ENCODE results near the gene CLCF1.

The CLCF1 gene

DNA sequence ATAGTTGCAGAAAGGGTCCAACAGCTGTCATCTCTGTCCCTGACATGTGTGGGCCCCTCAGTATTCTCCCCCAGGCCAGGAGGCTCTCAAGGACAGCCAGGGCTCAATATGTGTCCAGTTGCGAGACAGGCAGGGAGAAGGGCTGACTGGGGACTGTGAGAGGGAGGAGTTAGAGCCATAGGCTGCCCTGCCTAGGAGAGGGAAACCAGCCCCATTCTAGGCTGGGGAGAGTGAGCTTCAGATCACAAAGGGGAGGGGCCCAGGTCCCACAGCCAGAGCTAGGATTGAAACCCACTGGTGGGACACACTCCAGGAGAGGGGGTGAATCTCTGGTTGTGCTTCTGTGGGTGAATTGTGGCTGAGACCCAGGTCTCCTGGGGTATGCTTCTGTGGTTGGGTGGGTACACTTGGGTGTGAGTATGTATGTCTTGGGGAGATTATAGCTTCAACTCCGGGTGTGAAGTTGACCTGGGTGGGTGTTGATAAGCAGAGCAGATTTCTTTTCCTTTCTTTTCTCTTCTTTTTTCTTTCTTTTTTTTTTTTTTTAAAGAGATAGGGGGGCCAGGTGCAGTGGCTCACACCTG lies 40.0 kb upstream of the CLCF1 start:
- in situ Hi-C loops (cut with HindIII; ENCODE audit: low pct_unique_long_range_greater_than_20kb, low sequenced_read_pairs), result no loop called here
- DNase-seq (ENCODE audit: low read depth in 1 of 2, low spot score in 1 of 2), result no peak
- TF ChIP-seq JUND (IDR thresholded peaks at IDR 0.05; ENCODE audit: low read depth), result no peak

DNA sequence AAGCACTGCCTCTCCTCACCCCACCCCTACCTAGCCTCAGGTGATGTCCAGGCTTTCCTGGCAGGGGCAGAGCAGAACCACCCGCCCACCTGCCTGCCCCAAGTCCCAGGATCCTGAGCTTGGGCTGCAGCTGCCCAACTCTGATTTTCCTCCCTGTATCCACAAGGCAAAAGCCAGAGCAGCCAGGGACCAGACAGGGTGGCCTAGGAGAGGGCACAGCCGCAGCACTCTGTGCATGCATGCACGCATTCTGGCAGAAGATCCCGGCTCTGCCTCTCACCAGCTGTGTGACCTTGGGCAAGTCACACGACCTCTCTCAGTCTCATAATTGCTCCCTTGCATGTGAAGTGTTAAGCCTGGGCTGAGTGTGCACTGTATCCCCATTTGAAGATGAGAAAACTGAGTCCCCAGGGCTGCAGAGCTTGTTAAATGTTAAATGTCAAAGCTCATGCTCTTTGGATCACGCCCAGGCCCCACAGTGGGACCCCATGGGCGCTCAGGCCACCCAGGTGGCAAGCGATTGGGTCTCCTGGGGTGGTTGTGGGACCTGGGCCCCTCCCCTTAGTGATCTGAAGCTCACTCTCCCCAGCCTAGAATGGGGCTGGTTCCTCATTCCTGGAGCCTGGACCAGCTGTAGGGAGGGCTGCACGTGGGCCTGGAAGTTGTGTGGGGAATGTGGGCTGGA lies 39.2 kb upstream of the CLCF1 start:
- TF ChIP-seq JUND (IDR thresholded peaks at IDR 0.05; ENCODE audit: low read depth), result no peak
- in situ Hi-C loops (cut with HindIII; ENCODE audit: low pct_unique_long_range_greater_than_20kb, low sequenced_read_pairs), result no loop called here

DNA sequence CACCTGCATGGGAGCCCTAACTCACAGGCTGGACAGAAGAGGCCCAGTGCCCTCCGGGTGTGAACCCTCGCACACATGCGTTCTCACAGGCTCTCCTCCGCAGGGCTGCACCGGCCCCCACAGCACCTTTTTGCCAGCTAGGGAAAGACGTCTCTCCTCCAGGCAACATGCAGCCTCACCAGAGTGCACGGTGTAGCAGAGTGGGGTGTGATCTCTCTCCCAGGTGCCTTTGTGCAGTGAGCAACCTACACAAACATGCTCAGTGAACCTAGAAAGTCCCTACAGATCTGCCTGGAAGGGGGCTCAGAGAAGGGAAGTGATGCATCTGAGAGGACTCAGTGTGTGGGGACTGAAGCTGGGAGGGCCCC lies 38.4 kb upstream of the CLCF1 start:
- DNase-seq (ENCODE audit: low read depth in 1 of 2, low spot score in 1 of 2), result no peak
- in situ Hi-C loops (cut with HindIII; ENCODE audit: low pct_unique_long_range_greater_than_20kb, low sequenced_read_pairs), result no loop called here

More for the DNA sequence above, 39.2 kb upstream of the CLCF1 start:
- DNase-seq (ENCODE audit: low read depth in 1 of 2, low spot score in 1 of 2), result no peak

DNA sequence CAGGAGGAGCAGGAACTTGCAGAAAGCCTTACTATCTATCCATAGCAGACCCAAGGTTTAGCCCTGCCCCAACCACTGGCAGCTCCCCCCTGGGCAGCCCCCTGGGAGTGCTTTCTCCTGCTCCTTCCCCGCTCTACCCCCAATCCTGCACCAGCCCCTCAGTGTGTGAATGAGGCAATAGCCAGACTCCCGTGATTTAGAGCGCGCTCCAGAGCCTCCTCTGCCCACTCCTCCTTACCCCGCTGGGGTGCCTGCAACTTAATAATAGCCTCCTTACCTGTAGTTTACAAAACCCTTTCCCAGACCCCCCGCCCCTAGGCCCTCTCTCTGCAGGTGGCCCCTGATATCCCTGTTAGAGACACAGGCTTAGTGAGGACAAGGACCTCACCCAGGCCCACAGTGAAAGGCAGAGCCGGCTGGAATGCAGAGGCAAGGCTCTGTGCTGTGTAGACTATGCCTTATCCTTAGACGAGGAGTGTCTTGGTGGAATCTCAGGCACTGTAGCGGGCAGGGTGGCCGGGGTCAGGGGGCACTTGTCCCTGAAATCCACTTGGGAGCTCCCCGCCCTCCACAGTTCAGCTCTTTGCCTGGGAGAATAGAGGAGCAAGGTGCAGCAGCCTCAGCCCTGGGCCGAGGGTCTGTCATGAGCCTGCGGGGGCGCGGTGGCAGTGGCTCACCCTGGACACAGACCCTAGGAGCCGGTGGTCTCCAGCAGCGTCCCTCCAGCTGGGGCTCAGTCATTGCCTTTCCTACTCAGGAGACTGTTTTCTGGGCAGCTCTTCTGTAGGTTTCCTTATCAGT lies 37.8 kb upstream of the CLCF1 start:
- in situ Hi-C loops (cut with HindIII; ENCODE audit: low pct_unique_long_range_greater_than_20kb, low sequenced_read_pairs), result no loop called here
- TF ChIP-seq JUND (IDR thresholded peaks at IDR 0.05; ENCODE audit: low read depth), result no peak
- no peak for DNase-seq (ENCODE audit: low read depth in 1 of 2, low spot score in 1 of 2)

More for the DNA sequence above, 38.4 kb upstream of the CLCF1 start:
- TF ChIP-seq JUND (IDR thresholded peaks at IDR 0.05; ENCODE audit: low read depth), result no peak

DNA sequence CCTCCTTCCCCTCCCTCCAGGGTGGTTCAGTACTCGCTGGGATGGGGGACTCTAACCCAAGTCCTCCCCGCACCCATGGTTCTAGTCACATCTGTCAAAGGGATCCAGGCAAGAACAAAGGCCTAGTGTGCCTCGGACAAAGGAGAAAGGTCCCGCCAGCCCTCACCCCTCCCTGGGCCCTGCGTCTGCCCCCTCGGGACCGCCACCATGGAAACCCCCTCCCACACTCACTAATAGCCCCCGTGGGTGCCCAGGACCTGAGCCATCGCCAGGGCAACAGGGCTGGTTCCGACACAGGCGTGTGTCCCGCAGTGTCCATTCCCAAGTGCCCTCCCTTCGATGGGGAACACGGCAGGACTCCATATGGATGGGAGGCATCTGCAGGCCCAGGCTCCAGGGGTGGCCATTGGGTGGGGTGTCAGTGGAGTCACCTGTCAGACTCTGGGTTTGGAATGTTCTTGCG lies 37.0 kb upstream of the CLCF1 start:
- TF ChIP-seq JUND (IDR thresholded peaks at IDR 0.05; ENCODE audit: low read depth), result no peak
- no peak for DNase-seq (ENCODE audit: low read depth in 1 of 2, low spot score in 1 of 2)
- in situ Hi-C loops (cut with HindIII; ENCODE audit: low pct_unique_long_range_greater_than_20kb, low sequenced_read_pairs), result no loop called here

DNA sequence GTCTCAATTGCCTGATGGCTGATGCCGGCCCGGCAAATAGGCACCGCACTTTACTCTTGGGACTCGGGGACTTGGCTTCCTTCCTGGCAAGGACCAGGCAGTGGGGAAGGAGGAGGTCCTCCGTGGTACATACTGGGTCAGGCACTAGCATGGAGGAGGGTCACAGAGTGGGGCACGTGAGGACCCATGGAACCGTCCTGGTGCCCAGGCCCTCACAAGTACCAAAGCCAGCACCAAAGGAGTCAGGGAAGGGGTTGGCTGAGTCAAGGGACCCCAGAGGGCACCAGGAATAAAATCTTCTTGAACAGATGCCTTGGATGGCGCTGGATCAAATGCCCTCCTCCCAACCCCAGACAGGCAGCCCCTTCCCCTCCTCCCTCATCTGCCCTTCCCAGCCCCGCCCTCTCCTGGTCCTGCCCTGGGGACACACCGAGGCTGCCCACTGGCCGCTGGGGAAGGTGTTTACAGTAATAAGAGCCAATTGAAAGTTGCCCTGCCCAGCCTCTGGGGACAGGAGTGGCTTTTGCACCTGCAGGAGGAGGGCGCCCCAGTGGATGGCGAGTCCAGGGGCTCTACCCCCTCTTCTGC lies 36.5 kb upstream of the CLCF1 start:
- DNase-seq (ENCODE audit: low read depth in 1 of 2, low spot score in 1 of 2), result peak in 1 of 2 experiments; percentile 78
- in situ Hi-C loops (cut with HindIII; ENCODE audit: low pct_unique_long_range_greater_than_20kb, low sequenced_read_pairs), result no loop called here
- no peak for TF ChIP-seq JUND (IDR thresholded peaks at IDR 0.05; ENCODE audit: low read depth)

DNA sequence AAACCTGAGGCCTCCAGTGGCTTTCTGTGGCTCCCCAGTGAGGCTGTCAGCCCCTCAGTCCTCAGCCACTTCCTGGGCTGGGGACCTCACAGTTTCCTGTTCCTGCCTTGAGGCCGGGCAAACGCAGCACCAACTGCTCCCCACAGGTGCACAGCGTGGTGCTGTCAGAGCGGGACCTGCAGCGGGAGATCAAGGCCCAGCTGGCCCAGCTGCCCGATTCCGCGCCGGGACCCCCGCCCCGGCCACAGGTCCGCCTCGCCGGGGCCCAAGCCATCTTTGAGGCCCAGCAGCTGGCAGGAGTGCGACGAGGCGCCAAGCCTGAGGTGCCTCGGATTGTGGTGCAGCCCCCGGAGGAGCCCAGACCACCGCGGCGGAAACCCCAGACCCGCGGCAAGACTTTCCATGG lies 35.9 kb upstream of the CLCF1 start:
- in situ Hi-C loops (cut with HindIII; ENCODE audit: low pct_unique_long_range_greater_than_20kb, low sequenced_read_pairs), result no loop called here
- no peak for DNase-seq (ENCODE audit: low read depth in 1 of 2, low spot score in 1 of 2)
- no peak for TF ChIP-seq JUND (IDR thresholded peaks at IDR 0.05; ENCODE audit: low read depth)

DNA sequence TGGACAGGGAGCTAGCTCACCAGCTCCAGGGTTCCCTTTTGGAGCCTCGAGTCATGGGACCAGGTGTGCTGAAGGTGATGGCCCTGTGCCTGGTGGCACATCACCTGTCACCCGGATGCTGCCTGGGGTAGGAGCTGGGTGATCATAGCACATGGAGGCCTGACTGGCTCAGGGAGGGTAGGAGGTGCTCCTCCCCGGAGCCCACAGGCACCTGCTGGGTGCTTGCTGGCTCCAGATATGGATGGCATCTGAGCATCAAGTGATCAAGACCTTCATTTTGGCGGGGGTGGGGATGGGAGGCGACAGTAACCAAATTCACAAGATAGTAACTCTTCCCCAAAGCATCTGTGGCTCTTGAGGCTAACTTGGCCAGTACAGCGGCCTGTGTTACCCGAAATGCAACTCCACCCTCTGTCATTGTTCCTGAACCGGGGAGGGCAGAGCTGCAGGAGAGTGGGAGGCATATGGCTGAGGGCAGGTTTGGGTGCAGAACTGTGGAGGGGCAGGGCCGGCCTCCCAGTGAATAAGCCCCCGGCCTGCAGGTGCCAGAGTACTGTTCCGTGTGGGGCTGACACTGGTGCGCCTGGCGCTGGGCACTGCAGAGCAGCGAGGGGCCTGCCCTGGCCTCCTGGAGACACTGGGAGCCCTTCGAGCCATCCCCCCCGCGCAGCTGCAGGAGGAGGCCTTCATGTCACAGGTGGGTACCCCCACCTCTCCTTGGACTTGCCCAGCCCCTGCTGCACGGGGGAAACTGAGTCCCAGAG lies 35.2 kb upstream of the CLCF1 start:
- DNase-seq (ENCODE audit: low read depth in 1 of 2, low spot score in 1 of 2), result no peak
- in situ Hi-C loops (cut with HindIII; ENCODE audit: low pct_unique_long_range_greater_than_20kb, low sequenced_read_pairs), result no loop called here
- TF ChIP-seq JUND (IDR thresholded peaks at IDR 0.05; ENCODE audit: low read depth), result no peak

DNA sequence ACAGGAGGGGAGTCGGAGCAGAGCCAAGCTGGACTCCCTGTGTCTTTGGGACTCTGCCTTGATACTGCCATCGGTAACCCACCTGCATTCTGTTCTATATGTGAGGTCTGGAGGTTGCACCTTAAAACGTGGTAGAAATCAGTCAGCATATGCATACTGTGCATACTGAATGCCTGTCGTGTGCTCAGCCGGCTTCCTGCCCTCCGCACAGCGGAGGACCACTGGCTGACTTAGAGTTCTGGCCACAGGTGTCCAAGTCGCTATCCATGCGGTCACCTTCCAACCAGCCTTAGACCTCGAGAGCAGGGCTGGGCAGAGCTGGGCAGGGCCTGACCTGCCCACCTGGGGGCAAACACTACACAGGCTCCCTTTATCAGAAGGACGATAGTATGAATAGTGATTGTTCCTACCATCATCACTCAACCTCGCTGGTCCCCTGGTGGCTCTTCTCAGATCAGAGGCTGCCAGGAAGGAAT lies 34.3 kb upstream of the CLCF1 start:
- in situ Hi-C loops (cut with HindIII; ENCODE audit: low pct_unique_long_range_greater_than_20kb, low sequenced_read_pairs), result no loop called here
- DNase-seq (ENCODE audit: low read depth in 1 of 2, low spot score in 1 of 2), result no peak
- TF ChIP-seq JUND (IDR thresholded peaks at IDR 0.05; ENCODE audit: low read depth), result no peak

DNA sequence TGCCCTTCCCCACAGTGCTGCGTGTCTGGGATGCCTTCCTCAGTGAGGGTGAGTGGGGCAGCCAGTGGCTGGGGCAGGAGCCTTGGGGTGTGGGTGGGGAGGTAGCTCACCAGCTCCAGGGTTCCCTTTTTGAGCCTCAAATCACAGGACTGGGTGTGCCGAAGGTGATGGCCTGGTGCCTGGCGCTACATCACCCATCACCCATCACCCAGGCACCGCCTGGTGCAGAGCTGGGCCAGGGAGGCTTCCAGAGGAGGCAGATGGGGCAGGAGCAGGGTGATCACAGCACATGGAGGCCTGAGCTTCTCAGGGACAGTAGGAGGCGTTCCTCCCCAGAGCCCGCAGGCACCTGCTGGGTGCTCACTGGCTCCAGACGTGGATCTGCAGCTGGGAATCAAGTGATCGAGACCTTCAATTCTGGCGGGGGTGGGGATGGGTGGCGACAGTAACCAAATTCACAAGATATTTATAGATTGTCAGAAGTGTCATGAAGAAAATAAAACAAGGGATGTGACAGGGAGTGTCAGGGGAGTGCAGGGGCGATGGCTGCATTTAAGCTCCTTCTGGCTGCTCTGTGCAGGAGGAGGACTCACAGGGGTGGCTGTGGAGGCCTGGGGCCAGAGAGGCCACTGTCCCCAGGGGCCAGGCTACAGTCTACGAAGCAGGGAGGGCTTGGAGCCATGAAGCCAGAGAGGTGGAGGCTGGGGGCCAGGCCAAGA lies 33.7 kb upstream of the CLCF1 start:
- in situ Hi-C loops (cut with HindIII; ENCODE audit: low pct_unique_long_range_greater_than_20kb, low sequenced_read_pairs), result no loop called here
- no peak for DNase-seq (ENCODE audit: low read depth in 1 of 2, low spot score in 1 of 2)
- no peak for TF ChIP-seq JUND (IDR thresholded peaks at IDR 0.05; ENCODE audit: low read depth)

DNA sequence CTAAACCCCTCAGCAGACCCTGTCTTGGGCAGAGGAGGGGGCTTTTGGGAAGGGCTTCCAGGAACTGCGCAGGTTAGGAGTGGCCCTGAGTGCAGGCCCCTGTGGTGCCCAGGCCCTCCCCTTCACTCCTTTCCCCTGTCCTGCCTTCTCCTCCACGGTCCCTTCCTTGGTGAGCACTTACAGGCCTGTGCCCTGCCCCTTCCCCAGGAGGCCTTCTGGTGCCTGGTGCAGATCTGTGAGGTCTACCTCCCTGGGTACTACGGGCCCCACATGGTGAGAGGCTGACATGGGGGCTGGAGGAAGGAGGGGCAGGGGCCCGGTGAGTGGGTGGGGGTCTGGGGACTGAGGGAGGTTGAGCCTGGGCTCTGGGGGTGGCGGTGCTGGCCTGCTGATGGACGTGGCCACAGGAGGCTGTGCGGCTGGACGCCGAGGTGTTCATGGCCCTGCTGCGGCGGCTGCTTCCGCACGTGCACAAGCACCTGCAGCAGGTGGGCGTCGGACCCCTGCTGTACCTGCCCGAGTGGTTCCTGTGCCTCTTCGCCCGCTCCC lies 33.1 kb upstream of the CLCF1 start:
- in situ Hi-C loops (cut with HindIII; ENCODE audit: low pct_unique_long_range_greater_than_20kb, low sequenced_read_pairs), result no loop called here
- no peak for TF ChIP-seq JUND (IDR thresholded peaks at IDR 0.05; ENCODE audit: low read depth)
- DNase-seq (ENCODE audit: low read depth in 1 of 2, low spot score in 1 of 2), result no peak
